ENCODE data around the gene CBX1. TPM values are rescaled to one million over a fixed set of nuclear protein-coding genes. Genes with fewer than 3 reads are reported as not detected.

Gene CBX1
- total and polyA plus RNA-seq, 4 donors: 3.4 to 11.6 (median 9.6) TPM

- WGBS: 68% methylated on average over 10 of the region's 10 CpGs
- TF ChIP-seq ATF3 (IDR thresholded peaks at IDR 0.05) (no peak), HNF4G (IDR thresholded peaks at IDR 0.05) (no peak), FOXA2 (IDR thresholded peaks at IDR 0.05) (no peak), NR2F2 (IDR thresholded peaks at IDR 0.05) (no peak), RAD21 (IDR thresholded peaks at IDR 0.05) (no peak), RXRA (IDR thresholded peaks at IDR 0.05) (no peak), REST (IDR thresholded peaks at IDR 0.05) (no peak), SP1 (IDR thresholded peaks at IDR 0.05) (no peak), MAX (IDR thresholded peaks at IDR 0.05) (no peak), FOXA1 (IDR thresholded peaks at IDR 0.05) (no peak), CTCF (IDR thresholded peaks at IDR 0.05; ENCODE audit: low read depth, low read length, missing input control) (no peak), HNF4A (conservative IDR thresholded peaks at IDR 0.05) (no peak), TAF1 (conservative IDR thresholded peaks at IDR 0.05) (no peak), JUND (IDR thresholded peaks at IDR 0.05) (no peak), GABPA (IDR thresholded peaks at IDR 0.05 in 1 of 2, conservative IDR thresholded peaks at IDR 0.05 in 1 of 2) (no peak)
- no peaks in the 10 kb centered on the region for H3K36me3 ChIP-seq (ENCODE audit: control insufficient read depth in 4 of 4, insufficient read depth in 3 of 4, low read depth in 1 of 4, low read length in 3 of 4)
- no peaks in the 10 kb centered on the region for H3K9me3 ChIP-seq (ENCODE audit: control insufficient read depth in 4 of 4, low read length in 3 of 4)
- no peak for DNase-seq (ENCODE audit: low spot score)
- H3K27ac ChIP-seq (ENCODE audit: low read depth in 1 of 2, low read length in 2 of 2): peak overlapping the region; percentile 81 to 89
- H3K4me1 ChIP-seq (ENCODE audit: control insufficient read depth in 4 of 4, insufficient read depth in 4 of 4, low read length in 3 of 4): peaks cover 1 to 17% (median 11%) of the 10 kb centered on the region in 4 donors
- H3K4me3 ChIP-seq (ENCODE audit: low read depth in 1 of 3, low read length in 3 of 3): peak overlapping the region; percentile 51 to 94 (median 77)
- no peaks in the 10 kb centered on the region for H3K27me3 ChIP-seq (ENCODE audit: control insufficient read depth in 4 of 4, insufficient read depth in 4 of 4, low read length in 3 of 4)
- no peak overlapping the region for H3K9ac ChIP-seq (ENCODE audit: low read depth in 1 of 2, low read length in 2 of 2)
Observed at GRCh38 chr17:48100160-48100559, 1.1 kb downstream of the CBX1 start.

- no peak overlapping the region for H3K4me3 ChIP-seq (ENCODE audit: low read depth in 1 of 3, low read length in 3 of 3)
- H3K9me3 ChIP-seq (ENCODE audit: control insufficient read depth in 4 of 4, low read length in 3 of 4): no peaks in the 10 kb centered on the region
- H3K27ac ChIP-seq (ENCODE audit: low read depth in 1 of 2, low read length in 2 of 2): no peak overlapping the region
- no peaks in the 10 kb centered on the region for H3K27me3 ChIP-seq (ENCODE audit: control insufficient read depth in 4 of 4, insufficient read depth in 4 of 4, low read length in 3 of 4)
- no peak for TF ChIP-seq FOXA1 (IDR thresholded peaks at IDR 0.05)
- no peak for TF ChIP-seq HNF4A (conservative IDR thresholded peaks at IDR 0.05)
- TF ChIP-seq REST (IDR thresholded peaks at IDR 0.05): no peak
- no peak for TF ChIP-seq ATF3 (IDR thresholded peaks at IDR 0.05)
- no peak for DNase-seq (ENCODE audit: low spot score)
- no peak overlapping the region for H3K9ac ChIP-seq (ENCODE audit: low read depth in 1 of 2, low read length in 2 of 2)
- peaks cover 0 to 3% (median 0%) of the 10 kb centered on the region in 4 donors for H3K36me3 ChIP-seq (ENCODE audit: control insufficient read depth in 4 of 4, insufficient read depth in 3 of 4, low read depth in 1 of 4, low read length in 3 of 4)
- 88% methylated on average over 4 of the region's 4 CpGs for WGBS
- H3K4me1 ChIP-seq (ENCODE audit: control insufficient read depth in 4 of 4, insufficient read depth in 4 of 4, low read length in 3 of 4): peaks cover 0 to 12% (median 7%) of the 10 kb centered on the region in 4 donors
Observed at GRCh38 chr17:48095611-48096010, 5.7 kb downstream of the CBX1 start.
